BLaER1 treated with 17β-estradiol and CSF1 and Interleukin-3, amounts not matched to agents 10 nM and 100 nM (cell line): Measurements from ENCODE around the gene RYR1.
"Not testable (repeated sequence)": the region's sequence is repeated elsewhere in the genome, so short reads cannot be mapped to it uniquely, and the experiment has no call there.

Source experiments
- H3K27ac ChIP-seq, 11 experiments: shearing (Covaris generic); formaldehyde crosslinking; 2 replicates each; pipeline ENCODE4 v1.8.1; 2022
- H3K27me3 ChIP-seq, 11 experiments: shearing (Covaris generic); formaldehyde crosslinking; 2 replicates each; pipeline ENCODE4 v1.8.1; 2022
- H3K36me3 ChIP-seq, 11 experiments: shearing (Covaris generic); formaldehyde crosslinking; 2 replicates each; pipeline ENCODE4 v1.8.1; 2022
- H3K4me1 ChIP-seq, 10 experiments: shearing (Covaris generic); formaldehyde crosslinking; 2 replicates each; pipeline ENCODE4 v1.8.1; 2022
- H3K4me2 ChIP-seq, 11 experiments: shearing (Covaris generic); formaldehyde crosslinking; 2 replicates each; pipeline ENCODE4 v1.8.1; 2022
- H3K4me3 ChIP-seq, 10 experiments: shearing (Covaris generic); formaldehyde crosslinking; 2 replicates each; pipeline ENCODE4 v1.8.1; 2022
- H3K9ac ChIP-seq, 11 experiments: shearing (Covaris generic); formaldehyde crosslinking; 2 replicates each; pipeline ENCODE4 v1.8.1; 2022
- H3K9me3 ChIP-seq, 11 experiments: shearing (Covaris generic); formaldehyde crosslinking; replicated peaks in 1 of 11; 2 replicates each; pipeline ENCODE4 v1.8.1; 2022
- H4K20me1 ChIP-seq, 11 experiments: shearing (Covaris generic); formaldehyde crosslinking; 2 replicates each; pipeline ENCODE4 v1.8.1; 2022
- Cebpa-rat ChIP-seq, 11 experiments: shearing (Covaris generic); IDR thresholded peaks; 2 replicates each; pipeline ENCODE4 v1.8.1; 2022

The RYR1 gene

DNA sequence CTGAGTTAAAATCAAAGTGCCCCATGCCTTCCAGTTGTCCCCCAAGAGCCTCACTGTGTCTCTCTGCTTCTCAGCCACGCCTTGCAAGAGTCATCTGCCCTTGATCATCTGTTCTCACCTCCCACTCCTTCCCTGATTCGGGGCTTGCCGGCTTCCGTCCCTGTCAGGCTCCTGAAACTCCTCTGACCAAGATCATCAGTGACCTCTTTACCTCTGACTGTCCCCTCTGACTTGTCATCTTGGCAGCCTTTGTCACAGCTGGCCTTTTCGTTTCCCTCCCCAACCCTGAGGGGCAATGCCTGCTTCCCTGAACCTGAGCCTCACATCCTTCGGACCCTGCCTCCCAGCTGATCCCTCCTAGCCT is 117.9 kb downstream of the RYR1 start:
- Histone ChIP-seq H3K27me3 (no peaks in the 10 kb centered on the region), H3K4me3 (no peak overlapping the region), H3K4me1 (peaks cover 4 to 16% (median 10%) of the 10 kb centered on the region in 10 experiments; a peak in 11 of 20 replicates), H3K36me3 (no peaks in the 10 kb centered on the region), H3K9ac (no peak overlapping the region), H3K4me2 (no peak overlapping the region), H3K9me3 (no peaks in the 10 kb centered on the region), H4K20me1 (no peaks in the 10 kb centered on the region), H3K27ac (no peak overlapping the region)
- TF ChIP-seq Cebpa-rat (IDR thresholded peaks at IDR 0.05): no peak

DNA sequence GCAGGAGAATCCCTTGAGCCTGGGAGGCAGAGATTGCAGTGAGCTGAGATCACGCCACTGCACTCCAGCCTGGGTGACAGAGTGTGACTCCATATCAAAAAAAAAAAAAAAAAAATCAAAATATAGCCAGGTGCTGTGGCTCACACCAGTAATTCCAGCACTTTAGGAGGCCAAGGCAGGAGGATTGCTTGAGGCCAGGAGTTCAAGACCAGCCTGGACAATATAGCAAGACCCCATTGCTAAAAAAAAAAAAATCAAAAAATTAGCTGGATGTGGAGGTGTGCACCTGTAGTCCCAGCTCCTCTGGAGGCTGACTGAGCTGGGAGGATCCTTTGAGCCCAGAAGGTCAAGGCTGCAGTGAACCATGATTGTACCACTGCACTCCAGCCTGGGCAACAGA is 119.7 kb downstream of the RYR1 start:
- not testable (repeated sequence) for H3K4me2 ChIP-seq, H3K36me3 ChIP-seq, H3K27ac ChIP-seq, H3K4me3 ChIP-seq, H3K27me3 ChIP-seq, H4K20me1 ChIP-seq, H3K9ac ChIP-seq, H3K9me3 ChIP-seq
- peaks cover 4 to 21% (median 11%) of the 10 kb centered on the region in 10 experiments; a peak in 11 of 20 replicates for H3K4me1 ChIP-seq

DNA sequence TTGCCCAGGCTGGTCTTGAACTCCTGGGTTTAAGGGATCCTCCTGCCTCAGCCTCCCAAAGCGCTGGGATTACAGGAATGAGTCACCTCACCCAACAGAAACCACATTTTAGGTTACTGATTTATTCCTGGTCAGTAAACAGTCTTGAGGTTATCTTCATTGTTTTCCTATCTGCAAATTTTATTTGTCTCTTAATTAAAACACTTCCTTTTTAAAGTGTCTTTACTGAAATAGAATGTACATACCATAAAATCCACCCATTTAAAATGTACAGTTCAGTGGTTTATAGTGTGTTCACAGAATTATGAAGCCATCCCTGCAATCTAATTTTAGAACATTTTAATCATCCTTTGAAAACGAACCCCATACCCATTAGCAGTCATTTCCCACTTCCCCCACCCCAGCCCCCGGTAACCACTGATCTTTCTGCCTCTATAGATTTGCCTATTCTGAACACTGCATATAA is 121.2 kb downstream of the RYR1 start:
- TF ChIP-seq Cebpa-rat (IDR thresholded peaks at IDR 0.05): no peak
- Histone ChIP-seq H3K4me2 (peak overlapping the region in 5 of 11 experiments; percentile 5 to 26 (median 12); a peak in 3 of 22 replicates), H3K9ac (no peak overlapping the region), H3K4me3 (no peak overlapping the region), H3K27me3 (no peaks in the 10 kb centered on the region), H3K36me3 (no peaks in the 10 kb centered on the region), H4K20me1 (no peaks in the 10 kb centered on the region), H3K9me3 (no peaks in the 10 kb centered on the region; a peak in 1 of 22 replicates), H3K4me1 (peaks cover 4 to 21% (median 11%) of the 10 kb centered on the region in 10 experiments; a peak in 11 of 20 replicates), H3K27ac (no peak overlapping the region)

DNA sequence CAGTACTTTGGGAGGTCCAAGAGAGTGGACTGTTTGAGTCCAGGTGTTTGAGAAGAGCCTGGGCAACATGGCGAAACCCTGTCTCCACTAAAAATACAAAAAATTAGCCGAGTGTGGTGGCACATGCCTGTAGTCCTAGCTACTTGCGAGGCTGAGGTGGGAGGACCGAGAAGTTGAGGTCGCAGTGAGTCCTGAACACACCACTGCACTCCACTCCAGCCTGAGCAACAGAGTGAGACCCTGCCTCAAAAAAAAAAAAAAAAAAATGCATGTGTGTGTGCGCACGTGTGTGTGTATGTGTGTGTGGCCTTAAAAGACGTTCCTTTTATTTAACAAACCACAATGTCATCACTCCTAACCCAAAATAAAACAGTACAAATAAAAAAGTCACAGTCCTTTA is 121.7 kb downstream of the RYR1 start:
- H3K4me3 ChIP-seq: no peak overlapping the region
- no peak overlapping the region for H3K27ac ChIP-seq
- H3K4me2 ChIP-seq: peak overlapping the region in 4 of 11 experiments; percentile 6 to 26 (median 15); a peak in 2 of 22 replicates
- no peaks in the 10 kb centered on the region for H3K36me3 ChIP-seq
- H4K20me1 ChIP-seq: no peaks in the 10 kb centered on the region
- H3K27me3 ChIP-seq: no peaks in the 10 kb centered on the region
- H3K9me3 ChIP-seq: no peaks in the 10 kb centered on the region; a peak in 1 of 22 replicates
- H3K4me1 ChIP-seq: peaks cover 4 to 21% (median 11%) of the 10 kb centered on the region in 10 experiments; a peak in 11 of 20 replicates
- no peak overlapping the region for H3K9ac ChIP-seq
- no peak for TF ChIP-seq Cebpa-rat (IDR thresholded peaks at IDR 0.05)

DNA sequence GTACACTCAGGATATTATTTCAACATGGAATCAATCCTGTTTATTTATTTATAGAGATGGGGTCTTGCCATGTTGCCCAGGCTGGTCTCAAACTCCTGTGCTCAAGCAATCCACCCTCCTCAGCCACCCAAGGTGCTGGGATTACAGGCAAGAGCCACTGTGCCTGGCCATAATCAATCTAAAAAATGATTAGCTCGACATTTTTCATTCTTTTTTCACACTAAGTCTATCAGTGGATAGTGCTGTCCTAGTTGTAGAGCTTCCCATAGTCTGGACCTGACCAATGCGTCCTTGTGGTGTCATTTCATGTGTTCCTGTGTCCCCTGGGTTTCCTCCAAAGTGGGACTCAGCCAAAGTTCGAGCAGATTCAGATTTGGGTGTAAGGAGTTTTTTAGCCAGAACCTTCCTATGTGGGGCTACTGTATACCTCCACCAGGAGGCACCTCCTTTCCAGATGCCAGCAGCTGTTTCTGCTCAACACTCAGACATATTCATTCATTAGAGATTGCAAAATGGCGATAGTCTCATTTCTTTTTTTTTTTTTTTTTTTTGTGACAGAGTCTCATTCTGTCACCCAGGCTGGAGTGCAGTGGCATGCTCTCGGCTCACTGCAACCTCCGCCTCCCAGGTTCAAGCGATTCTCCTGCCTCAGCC is 123.2 kb downstream of the RYR1 start:
- Histone ChIP-seq H3K9ac (no peak overlapping the region), H3K27me3 (no peaks in the 10 kb centered on the region), H3K36me3 (no peaks in the 10 kb centered on the region), H3K4me3 (no peak overlapping the region), H3K27ac (no peak overlapping the region), H4K20me1 (no peaks in the 10 kb centered on the region), H3K4me2 (peak overlapping the region in 2 of 11 experiments; percentile 2 to 24; a peak in 2 of 22 replicates), H3K4me1 (peaks cover 4 to 21% (median 11%) of the 10 kb centered on the region in 10 experiments; a peak in 11 of 20 replicates), H3K9me3 (no peaks in the 10 kb centered on the region; a peak in 1 of 22 replicates)
- TF ChIP-seq Cebpa-rat (IDR thresholded peaks at IDR 0.05): no peak

DNA sequence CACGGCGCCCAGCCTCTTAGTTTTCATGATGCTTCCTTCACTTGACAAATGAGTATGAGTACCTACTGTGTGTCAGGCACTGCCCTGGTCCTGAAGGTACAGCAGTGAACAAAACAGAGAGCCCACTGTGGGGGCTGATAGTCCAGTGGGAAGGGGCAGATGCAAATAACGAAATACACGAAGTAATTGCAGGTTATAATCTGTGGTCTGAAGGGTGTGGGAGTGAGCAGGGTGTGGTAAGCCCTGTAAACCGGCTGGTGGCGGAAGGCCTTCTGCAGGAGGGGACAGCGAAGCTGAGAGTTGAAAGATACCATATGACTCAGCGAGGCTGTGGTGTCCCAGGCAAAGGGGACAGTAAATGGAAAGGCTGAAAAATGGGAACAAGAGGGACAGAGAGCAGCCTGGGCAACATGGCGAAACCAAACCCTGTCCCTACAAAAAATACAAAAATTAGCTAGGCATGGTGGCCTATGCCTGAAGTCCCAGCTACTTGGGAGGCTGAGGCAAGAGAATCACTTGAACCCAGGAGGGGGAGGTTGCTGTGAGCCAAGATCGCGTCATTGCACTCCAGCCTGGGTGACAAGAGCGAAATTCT is 123.8 kb downstream of the RYR1 start:
- Histone ChIP-seq H3K4me1 (peaks cover 4 to 21% (median 11%) of the 10 kb centered on the region in 10 experiments; a peak in 11 of 20 replicates), H3K4me3 (no peak overlapping the region), H3K4me2 (peak overlapping the region in 4 of 11 experiments; percentile 2 to 24 (median 8); a peak in 3 of 22 replicates), H4K20me1 (no peaks in the 10 kb centered on the region), H3K9me3 (no peaks in the 10 kb centered on the region; a peak in 1 of 22 replicates), H3K9ac (no peak overlapping the region), H3K36me3 (no peaks in the 10 kb centered on the region), H3K27me3 (no peaks in the 10 kb centered on the region), H3K27ac (no peak overlapping the region)
- no peak for TF ChIP-seq Cebpa-rat (IDR thresholded peaks at IDR 0.05)

DNA sequence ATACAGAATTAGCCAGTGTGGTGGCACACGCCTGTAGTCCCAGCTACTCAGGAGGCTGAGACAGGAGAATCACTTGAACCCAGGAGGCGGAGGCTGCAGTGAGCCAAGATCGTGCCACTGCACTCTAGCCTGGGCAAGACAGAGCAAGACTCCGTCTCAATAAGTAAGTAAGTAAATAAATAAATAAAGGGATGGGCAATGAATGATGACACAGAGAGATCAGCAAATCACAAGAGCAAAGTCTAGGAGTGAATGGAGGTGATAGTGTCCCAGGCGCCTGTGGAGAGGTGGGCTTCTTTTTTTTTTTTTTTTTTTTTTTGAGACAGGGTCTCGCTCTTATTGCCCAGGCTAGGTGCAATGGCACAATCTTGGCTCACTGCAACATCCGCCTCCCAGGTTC is 125.4 kb downstream of the RYR1 start:
- H4K20me1 ChIP-seq, H3K4me2 ChIP-seq, H3K36me3 ChIP-seq, H3K27ac ChIP-seq, H3K4me3 ChIP-seq, H3K9ac ChIP-seq, H3K9me3 ChIP-seq, H3K27me3 ChIP-seq: not testable (repeated sequence)
- peaks cover 4 to 21% (median 11%) of the 10 kb centered on the region in 10 experiments; a peak in 12 of 20 replicates for H3K4me1 ChIP-seq

DNA sequence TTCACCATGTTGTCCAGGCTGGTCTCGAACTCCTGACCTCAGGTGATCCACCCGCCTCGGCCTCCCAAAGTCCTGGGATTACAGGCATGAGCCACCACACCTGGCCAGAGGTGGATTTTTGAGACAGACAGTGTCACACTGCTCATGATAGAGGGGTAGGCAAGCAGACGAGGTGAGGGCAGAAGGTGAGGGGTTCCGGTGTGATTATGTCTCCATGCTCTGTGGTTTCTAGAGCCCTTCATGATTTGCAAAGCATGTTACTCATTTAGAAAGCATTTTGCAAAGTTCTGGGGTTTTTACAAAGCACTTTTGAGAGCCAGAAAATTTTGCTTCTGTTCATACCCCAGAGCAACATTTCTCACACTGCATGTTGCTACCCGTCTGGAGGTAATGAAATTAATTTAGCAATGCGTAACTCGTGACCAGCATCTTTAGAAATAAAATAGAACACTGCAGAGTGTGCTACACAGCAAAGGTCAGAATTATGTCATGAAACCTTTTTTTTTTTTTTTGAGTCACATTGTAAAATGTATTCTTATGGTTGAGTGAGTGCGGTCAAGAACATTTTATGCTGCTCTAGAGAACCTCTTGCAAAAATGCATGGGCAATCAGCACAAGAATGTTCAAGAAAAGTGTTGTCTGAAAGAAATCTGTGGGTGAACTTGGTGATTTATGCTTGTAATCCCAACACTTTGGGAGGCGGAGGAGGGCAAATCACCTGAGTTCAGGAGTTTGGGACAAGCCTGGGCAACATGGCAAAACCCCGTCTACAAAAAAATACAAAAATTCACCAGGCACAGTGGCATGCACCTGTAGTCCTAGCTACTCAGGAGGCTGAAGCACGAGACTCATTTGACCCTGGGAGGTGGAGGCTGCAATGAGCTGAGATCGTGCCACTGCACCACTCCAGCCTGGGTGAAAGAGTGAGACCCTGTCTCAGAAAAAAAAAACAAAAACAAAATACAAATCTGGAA is 126.2 kb downstream of the RYR1 start:
- Histone ChIP-seq H4K20me1 (no peaks in the 10 kb centered on the region), H3K4me3 (no peak overlapping the region), H3K9ac (no peak overlapping the region), H3K27me3 (peaks cover 8 to 17% (median 13%) of the 10 kb centered on the region in 11 experiments), H3K4me2 (no peak overlapping the region), H3K36me3 (no peaks in the 10 kb centered on the region), H3K4me1 (peaks cover 4 to 18% (median 8%) of the 10 kb centered on the region in 10 experiments; a peak in 12 of 20 replicates), H3K27ac (no peak overlapping the region), H3K9me3 (no peaks in the 10 kb centered on the region; a peak in 1 of 22 replicates)
- TF ChIP-seq Cebpa-rat (IDR thresholded peaks at IDR 0.05): no peak
